SH-SY5Y (cell line): Measurements from ENCODE around the gene INHBC.

Experiments used
- GATA2 ChIP-seq: IDR thresholded peaks from 2 replicates; pipeline ENCODE4 v1.6.1; 2011; ENCODE audit warnings: mild to moderate bottlenecking, low read depth, low read length
- GATA3 ChIP-seq: IDR thresholded peaks from 2 replicates; pipeline ENCODE4 v1.6.1; 2011; ENCODE audit warnings: low read depth, mild to moderate bottlenecking, low read length, moderate library complexity

DNA sequence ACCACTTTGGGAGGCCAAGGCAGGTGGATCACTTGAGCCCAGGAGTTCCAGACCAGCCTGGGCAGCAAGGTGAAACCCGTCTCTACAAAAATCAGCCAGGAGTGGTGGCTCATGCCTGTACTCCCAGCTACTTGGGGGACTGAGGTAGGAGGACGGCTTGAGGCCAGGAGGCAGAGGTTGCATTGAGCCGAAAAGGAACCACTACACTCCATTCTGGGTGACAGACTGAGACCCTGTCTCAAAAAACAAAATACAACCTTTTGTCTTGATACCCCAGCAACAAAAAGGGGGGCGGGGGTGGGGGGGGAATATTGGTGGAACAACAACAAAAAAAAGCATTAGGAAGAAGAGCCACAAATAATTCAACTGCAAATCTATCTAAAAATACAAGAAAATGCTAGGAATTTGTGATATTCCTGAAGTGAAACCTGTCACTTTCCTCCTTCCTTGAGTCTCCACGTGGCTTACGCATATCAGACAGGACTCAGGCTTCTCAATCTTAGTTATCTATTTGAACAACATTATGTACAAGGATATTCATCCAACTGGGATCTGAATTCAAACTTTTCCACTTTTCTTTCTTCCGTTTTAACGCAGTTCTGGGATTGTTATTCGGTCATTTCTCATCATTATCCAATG lies 5.0 kb upstream of the INHBC start:
- TF ChIP-seq GATA3 (no peak), GATA2 (no peak)
